ENCODE measurements around the gene GJA3.
"Not testable (repeated sequence)": the region's sequence is repeated elsewhere in the genome, so short reads cannot be mapped to it uniquely, and the experiment has no call there.

The GJA3 gene

DNA sequence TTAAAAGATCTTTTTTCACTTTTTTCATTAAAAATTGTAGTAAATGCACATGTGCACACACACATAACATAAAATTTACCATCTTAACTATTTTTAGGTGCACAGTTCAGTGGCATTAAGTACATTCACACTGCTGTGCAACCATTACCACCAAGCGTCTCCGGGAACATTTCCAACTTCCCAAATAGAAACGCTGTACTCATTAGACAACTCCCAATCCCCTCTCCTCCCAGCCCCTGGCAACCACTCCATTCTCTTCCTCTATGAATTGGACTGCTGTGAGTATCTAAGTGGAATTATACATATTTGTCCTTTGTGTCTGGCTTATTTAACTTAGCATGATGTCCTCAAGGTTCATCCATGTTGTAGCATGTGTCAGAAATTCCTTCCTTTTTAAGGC is 20.3 kb upstream of the GJA3 start:
- no peak for DNase-seq

DNA sequence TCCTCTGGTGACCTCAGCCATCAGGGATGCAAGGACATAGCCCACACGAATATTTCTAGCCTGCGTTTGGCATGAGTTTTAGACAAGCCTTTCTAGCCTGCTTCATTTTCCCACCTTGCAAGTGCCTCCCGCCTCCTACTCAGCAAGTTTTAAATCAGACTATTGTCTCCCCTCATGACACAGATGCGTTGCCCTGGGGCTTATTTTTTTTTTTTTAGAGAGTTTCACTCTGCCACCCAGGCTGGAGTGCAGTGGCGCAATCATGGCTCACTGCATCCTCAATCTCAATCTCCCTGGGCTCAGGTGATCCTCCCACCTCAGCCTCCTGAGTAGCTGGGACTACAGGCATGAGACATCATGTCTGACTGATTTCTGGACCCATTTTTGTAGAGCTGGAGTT is 17.3 kb upstream of the GJA3 start:
- DNase-seq = no peak

DNA sequence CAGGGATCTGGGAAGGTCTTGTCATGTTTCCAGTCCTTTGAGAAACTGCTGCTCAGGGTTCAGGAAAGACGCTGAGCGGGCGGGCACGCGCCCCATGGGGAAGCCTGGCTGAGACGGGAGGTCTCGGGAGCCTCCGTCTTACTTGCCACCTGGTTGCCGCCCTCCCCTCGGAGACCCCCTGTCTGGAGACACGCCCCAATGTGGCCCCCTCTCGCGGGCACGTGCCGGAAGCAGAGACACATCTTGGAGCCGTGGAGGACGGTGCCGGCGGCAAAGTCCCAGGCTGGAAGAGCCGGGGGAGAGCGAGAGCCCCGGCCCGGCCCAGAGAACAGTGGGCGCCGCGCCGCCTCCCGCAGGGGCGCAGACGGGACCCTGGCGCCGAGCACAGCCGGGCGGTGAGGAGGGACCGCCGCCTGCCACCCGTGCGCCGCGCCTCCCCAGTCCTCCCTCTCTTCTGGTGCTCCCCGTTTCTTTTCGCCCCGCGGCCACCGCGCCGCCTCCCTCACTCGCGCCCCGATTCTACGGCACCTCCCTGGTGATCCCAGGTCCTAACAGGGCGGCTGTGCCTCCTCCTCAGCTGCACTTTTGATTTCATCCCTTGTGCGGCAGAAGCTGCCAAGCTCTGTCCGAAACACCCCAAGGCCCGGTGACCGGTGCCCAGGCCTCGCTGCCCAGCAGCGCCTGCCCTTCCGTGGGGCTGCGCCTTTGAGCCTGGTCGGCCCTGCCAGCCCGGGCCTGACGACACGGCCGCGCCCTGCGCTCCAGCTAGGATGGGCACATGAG is 16.4 kb upstream of the GJA3 start:
- no peak for DNase-seq

DNA sequence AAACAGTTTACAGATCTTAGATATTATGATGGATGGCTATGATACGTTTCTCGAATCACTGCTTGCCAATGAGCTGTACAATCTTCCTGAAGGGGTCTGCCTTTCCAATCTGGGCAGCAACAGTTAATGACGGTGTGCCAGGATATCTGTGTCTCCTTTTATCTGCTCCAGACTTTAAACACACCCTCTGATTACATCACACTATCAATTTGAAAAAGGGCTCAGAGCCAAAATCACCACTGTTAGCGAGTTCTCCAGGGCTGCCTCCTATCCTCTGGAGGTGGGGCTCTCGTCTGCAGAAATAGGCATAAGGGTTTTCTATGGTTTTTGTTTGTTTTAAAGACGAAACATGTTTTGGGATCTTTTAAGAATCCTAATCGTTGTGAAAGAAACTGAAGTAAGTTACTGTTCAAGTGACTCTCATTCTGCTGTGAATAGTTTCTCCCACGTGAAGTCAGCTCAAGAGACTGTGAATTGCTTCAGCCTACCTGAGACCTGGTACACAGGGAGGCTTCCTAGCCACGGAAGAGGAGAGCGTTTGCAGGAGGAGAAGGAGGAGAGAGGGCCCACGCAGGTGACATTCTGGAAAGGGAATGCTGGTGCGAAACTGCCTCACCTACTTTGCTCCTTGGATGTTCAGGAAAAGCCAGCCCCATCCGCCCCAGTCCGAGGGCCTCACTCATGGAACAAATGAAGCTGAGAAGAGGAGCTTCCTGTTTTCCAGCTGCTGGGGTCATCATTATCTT is 15.2 kb upstream of the GJA3 start:
- no peak for DNase-seq

DNA sequence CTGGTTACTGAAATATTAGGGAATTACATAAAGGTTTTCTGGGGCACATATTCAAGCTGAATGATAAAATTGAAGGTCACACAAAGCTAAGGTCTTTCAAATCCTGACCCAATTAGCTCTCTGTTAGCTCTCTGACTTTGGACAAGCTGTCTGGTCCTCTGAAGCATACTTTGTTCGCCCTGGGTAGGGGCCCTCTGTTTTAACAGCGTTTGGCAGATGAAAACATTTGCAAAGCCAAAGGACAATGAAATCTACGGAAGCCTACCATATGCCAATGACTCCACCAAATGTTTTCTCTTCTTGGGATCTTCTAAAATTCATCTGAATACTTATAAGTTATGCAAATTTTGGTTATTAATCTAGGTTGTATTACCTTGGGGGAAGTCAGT is 14.5 kb upstream of the GJA3 start:
- no peak for DNase-seq

DNA sequence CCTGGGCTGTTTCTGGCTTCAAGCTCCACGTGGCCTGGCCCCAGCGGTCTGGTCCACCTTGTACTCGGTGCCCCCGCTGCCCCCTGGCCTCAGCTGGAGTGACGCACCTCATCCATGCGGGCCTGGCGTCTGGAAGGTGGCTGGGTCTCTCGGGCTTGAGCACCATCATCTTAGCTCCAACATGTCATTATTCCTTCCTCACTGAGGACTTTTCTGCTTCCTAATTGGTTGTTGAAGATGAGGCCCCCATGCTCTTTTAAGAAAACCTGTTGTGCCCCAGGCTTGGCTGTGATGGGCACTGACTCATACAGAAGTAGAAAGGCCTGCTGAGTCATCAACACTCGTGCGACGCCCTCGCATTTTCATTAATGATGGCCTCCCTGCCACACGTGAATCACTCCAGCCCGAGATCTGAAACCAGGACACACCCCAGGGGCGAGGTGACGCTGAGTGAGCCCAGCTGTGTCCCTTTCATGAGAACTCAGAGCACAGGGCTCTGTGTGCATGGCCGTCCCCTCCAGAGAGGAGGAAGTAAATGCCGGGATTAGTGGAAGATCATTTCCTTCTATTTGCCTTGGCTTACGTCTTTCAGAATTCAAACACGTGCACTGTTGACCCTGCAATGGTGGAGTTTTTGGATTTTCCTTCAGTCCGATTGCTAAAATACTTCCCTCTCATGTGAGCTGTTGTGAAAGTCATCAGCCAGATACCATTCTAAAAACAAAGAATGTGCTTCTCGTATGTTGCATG is 14.0 kb upstream of the GJA3 start:
- DNase-seq = peak; percentile 74

DNA sequence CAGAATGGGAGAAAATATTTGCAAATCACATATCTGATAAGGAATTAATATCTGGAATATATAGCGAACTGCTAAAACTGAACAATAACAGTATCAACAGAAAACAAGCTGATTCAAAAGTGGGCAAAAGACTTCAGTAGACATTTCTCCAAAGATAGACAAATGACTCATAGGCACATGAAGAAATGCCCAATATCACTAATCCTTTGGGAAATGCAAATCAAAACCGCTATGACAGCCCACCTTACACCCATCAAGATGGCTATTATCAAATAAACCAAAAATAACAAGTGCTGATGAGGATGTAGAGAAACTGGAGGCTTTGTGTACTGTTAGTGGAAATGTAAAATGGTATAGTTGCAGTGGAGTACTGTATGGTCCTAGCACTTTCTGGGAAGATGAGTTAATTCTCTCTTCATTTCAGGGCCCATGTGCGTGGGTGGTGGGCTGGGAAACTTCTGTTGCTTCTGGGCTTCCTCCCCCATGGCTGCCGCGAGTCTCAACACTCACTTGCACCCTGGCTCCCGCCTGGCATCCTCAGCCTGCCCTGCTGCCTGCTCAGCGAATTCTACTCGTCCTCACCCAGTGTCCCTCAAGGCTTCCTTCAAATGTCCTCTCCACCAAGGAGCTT is 12.4 kb upstream of the GJA3 start:
- no peak for DNase-seq

DNA sequence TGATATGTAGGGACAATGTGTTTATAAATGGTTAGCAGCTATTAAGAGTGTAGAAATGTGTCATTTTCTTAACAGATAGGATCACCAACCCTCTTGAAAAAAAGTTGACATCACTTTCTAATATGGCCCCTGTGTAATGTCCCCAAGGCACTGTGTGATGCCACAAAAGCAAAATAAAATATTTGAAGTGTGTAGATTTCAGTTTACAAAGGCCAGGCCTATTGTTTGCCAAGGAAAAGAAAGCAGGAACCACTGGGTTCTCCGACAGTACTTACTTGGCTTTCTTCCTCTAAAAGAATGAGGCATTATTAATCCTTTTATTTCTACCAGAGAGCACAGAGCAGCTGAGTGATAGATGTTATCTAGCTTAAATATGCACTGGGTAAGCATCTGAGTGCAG is 10.5 kb upstream of the GJA3 start:
- DNase-seq = no peak

DNA sequence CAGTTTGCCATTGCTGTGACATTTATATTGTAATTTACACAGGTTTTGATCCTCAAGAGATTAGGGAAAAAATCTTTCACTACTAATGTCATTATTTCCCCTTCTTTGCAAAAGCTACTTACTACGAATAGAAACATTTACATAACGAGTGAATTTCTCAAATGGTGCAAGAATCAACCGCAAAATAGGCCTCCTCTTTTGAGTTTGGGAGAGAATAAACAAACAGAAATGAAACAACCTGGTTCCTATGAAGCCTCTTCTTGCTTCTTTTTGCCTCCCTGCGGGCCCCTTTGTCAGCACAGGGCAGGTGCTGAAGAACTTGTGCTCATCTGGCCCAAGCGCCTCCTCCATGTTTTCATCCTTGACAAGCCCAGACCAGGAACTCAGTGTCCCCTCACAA is 10.1 kb upstream of the GJA3 start:
- no peak for DNase-seq

DNA sequence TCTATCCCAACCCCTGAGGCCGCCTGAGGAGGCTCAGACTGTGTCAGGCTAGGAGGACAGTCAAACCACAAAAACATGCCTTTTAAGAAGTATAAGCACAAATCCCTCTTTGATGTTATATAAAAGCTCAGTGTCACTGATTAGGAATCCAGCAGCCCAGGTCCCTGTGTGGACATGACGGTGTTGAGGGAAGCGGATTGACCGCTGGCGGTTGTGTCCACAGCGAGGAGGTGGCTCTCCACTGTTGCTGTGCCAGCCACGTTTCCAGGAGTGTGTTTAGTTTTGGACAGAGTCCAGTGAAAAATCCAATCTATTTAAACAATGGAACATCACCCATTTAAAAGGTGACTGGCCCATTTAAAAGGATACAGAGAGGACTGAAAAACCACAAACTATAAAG is 7.5 kb upstream of the GJA3 start:
- no peak for DNase-seq

DNA sequence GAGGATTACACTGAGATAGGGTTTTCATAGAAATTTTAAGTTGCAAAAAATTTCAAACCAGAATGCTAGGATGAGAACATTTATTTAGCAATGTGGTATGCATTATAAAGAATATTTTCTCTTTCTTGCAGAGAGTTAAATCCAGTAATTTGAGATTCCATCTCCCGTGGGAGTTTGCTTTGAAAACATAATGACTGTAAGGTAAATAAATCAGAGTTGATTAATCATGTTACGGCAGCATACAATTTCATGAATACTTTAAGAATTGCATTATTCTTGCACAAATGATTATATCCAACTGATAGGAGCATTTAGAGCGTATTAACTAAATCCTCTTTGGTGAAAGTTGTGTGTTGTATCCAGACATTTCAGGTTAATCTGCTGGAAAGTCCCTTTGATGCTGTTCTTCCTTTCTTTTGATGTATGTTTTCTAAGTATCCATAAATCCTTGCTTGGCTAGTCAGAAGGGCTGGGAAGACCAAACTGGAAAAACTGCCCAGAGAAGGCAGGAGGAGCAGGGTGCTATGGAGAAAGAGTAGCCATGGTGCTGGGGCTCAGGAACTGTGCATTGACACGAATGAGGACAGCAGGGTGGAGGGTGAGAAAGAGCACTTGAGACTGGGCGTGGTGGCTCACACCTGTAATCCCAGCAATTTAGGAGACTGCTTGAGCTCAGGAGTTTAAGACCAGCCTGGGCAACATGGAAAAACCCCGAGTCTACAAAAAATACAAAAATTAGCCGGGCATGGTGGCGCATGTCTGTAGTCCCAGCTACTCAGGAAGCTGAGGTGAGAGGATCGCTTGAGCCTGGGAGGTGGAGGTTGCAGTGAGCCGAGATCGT is 4.8 kb upstream of the GJA3 start:
- DNase-seq = no peak

DNA sequence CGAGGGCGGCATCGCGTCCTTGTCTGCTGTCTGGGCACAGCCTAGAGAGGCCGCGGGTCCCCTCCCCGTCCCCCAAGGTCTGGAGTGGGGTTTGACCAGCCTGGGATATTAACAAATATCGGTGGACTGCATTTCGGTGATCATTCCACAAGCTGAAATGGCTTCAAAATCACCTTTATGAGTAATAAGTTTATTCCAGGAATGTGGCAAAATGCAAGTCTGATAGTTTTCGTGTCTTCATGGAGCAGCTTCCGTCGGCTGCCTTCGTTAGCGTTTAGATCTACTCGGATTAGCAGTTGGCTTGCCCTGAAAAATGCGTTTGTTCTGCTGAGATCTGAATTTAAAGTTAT is 1.1 kb upstream of the GJA3 start:
- DNase-seq = no peak

DNA sequence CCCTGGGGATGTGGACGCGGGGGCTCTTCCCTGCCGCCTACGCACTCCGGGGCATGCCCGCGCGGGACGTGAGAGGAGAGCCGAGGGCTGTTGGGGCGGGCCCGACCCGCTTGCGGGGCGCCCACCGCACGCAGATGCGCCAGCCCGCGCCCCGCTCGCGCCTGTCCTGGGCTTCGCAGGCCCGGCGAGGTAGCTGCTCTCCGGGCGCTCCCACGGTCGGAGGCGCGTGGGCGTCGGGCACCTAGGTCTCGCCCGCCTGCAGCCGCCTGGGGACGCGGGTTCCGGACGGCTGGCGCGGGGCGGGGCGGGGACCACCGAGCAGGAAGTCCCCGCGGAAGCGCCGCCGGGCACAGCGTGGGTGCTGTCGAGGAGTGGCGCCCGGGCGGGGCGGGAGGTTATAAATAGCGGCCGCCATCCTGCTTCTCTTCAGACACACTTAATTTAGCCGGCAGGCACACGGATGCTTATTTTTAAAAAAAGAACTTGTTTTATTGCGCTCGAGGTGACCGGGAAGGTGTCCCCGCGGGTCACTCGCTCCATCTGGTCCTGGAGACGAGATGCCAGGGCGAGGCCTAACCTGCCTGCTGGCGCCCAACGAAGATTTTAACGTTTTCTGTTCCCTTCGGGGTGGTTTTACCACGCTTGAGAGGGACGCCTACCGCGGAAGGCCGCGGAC is 561 bp upstream of the GJA3 start:
- DNase-seq = peak; percentile 62

DNA sequence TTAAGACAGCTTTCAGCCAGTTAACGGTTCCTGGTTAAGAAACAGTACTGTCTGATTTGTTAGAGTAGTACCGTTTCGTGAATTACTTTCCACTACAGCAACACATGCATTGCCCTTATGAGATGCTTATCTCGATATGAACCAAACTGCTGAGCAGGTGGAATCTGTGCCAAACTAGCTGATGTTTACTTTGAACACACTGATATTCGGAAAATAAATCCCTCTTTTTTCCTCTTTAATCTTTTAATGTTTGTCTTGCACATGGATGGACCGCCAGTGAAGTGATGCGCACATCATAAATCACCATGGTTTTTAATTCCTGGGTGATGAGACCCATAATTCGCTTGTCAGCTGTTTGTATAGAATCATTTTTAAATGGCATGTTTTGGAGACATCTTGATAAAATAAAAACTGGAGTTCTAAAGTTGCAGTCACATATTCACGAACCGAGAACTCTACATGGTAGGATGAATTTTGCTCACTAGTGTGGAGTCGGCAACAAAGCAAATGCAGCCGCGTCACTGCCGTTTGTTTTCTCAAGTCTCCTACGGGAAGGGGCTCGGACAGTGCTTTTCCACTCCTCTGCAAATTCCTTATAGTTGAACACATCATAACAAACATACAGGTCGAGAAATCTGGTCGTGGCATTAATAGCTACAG is 1.1 kb downstream of the GJA3 start:
- DNase-seq = no peak

DNA sequence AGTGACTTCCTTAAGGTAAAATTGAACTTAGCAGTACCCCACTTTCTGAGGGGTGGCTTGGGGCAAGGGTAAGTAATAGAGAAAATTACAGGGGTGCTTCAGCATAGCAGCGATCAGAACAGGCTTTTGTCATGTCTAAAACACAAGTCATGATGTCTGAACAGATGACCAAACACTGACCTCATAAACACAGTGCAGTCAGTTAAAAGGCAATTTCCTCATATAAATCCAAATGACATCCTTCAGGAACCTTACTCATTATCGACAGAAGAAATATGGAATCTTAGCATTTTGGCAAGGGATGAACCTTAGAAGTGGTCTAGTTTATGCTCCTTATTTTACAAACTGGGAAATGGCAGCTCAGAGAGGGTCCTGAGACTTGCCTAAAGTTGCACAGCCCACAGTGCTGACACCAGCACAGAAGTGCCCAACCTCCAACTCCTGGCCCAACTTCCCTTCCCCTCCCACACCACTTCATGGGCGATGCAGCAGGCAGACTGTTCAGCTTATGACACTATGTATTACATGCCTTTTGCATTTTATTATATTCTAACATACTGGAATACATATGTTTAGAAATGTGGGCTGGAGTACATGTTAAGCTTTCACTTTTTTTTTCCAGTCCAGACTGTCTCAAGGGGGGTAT is 3.6 kb downstream of the GJA3 start:
- DNase-seq = no peak

DNA sequence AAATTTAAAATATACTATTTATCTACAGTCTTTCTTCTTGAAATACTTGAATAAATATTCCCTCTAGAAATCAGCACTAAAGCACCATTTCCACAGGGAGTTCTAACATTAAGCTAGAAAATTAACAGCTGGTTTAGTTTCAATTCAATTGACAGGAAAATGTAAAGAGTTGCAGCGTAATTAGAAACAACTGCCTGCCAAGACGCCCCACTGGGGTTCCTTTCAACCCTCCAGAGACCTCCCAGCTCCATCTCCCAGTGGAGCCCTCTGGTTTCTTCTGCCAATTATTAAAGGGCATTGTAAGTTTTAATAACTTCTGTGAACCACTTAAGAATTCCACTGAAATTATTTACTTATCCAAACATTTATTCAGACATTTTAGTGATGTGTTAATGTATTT is 4.2 kb downstream of the GJA3 start:
- DNase-seq = no peak

DNA sequence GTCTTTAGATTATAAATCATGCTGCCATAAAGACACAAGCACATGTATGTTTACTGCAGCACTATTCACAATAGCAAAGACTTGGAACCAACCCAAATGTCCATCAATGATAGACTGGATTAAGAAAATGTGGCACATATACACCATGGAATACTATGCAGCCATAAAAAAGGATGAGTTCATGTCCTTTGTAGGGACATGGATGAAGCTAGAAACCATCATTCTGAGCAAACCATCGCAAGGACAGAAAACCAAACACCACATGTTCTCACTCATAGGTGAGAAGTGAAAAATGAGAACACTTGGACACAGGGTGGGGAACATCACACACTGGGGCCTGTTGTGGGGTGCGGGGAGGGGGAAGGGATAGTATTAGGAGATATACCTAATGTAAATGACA is 7.6 kb downstream of the GJA3 start:
- not testable (repeated sequence) for DNase-seq

DNA sequence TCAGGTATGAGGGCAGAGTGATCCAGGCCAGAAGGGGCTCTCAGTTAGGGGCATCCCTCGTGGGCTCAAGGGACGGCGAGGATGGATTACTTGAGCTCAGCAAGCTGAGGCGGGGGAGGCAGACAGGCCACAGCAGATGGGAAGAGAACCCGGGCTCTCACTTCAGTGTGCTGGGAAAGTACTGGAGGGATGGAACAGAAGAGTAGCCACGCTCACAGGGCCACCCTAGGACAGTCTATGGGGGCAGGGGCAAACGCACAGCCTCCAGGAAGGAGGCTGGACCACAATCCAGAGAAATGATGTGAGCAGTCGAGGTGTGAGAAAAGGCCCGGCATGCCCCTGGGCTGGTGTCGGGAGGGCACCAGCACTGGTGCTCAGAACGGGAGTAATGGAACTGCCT is 9.2 kb downstream of the GJA3 start:
- no peak for DNase-seq

DNA sequence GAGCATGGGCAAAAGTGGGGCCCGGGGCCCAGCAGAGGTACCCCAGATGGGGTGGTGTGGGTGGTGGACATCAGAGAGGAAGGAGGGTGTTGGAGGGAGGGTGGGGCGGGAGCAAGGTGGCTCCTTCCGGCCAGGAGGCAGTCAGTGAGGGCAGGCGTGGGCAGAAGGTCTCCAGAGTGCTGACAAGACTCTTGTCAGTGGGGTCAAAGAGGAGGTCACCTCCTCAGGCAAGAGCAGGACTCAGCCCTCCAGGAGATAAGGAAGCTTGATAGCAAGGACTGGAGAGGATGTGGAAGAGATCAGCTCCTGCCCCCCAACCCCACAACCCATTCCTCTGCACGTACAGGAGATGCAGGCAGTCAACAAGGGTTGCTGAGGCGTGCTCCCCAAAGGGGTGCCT is 9.8 kb downstream of the GJA3 start:
- DNase-seq = no peak

DNA sequence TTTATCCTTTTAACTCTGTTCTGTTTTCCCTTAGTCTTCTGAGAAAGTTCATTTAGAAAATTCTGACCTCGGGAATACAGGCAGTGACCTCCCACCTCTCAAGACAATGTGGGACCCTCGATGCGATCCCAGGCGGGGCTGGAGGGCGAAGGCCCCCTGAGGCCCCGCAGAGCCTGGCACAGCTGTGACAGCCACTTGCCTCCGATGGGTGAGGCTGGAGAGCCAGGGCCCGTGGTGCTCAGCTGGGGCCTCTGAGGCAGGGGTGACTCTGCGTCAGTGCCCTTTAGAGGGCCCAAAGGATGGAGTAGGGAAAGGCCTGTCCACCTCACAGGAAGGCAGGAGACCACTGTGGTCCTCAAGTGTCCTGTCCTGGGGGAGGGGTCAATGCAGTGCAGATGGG is 10.3 kb downstream of the GJA3 start:
- no peak for DNase-seq

DNA sequence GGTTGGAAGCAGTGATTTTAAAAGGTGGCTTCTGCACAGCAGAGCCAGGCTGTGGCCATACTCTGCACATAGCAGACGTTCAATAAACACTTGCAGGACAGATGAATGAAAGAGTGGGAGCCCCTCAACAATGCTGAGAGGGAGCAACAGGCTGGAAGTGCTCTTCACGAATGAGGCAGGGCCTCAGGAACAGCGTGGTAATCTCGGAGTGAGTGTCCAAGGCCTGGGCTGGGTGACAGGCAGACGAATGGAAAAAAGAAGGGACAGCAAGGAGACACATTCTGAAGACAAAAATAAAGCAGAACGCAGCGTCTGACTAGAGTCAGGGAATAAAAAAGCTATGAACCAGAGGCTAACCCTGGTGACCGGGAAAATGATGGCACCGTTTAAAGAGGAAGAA is 11.1 kb downstream of the GJA3 start:
- no peak for DNase-seq

Measured in stimulated activated CD4-positive, alpha-beta T cell treated with anti-CD3 and anti-CD28 coated beads, Interleukin-4, amount 100 ng/mL, for 1 hour (primary cell).